Measurements from ENCODE around the gene ITPK1.
"Not testable (repeated sequence)": the region's sequence is repeated elsewhere in the genome, so short reads cannot be mapped to it uniquely, and the experiment has no call there.

ITPK1 gene

GRCh38 chr14:93128725-93129459, 13.2 kb upstream of the ITPK1 start:
- no peak for DNase-seq

GRCh38 chr14:93126111-93126510, 10.4 kb upstream of the ITPK1 start:
- DNase-seq = no peak

GRCh38 chr14:93122826-93123225, 7.1 kb upstream of the ITPK1 start:
- no peak for DNase-seq

- DNase-seq = no peak
These were observed 5.5 kb upstream of the ITPK1 start for GRCh38 chr14:93121030-93121834.

GRCh38 chr14:93120517-93120916, 4.8 kb upstream of the ITPK1 start:
- DNase-seq = no peak

GRCh38 chr14:93116676-93117200, 1.0 kb upstream of the ITPK1 start:
- DNase-seq = no peak

GRCh38 chr14:93115069-93115820, 480 bp downstream of the ITPK1 start:
- peak; percentile 71 to 81 (median 74) for DNase-seq

- no peak for DNase-seq
These were observed 1.0 kb downstream of the ITPK1 start for GRCh38 chr14:93114713-93115068.

GRCh38 chr14:93114068-93114710, 1.5 kb downstream of the ITPK1 start:
- no peak for DNase-seq

GRCh38 chr14:93113678-93114067, 2.1 kb downstream of the ITPK1 start:
- no peak for DNase-seq

GRCh38 chr14:93112891-93113677, 2.6 kb downstream of the ITPK1 start:
- DNase-seq = peak; percentile 53 to 67 (median 60)

GRCh38 chr14:93111541-93111940, 4.2 kb downstream of the ITPK1 start:
- not testable (repeated sequence) for DNase-seq

- no peak for DNase-seq
These were observed 4.8 kb downstream of the ITPK1 start for GRCh38 chr14:93110856-93111419.

GRCh38 chr14:93109572-93110481, 5.9 kb downstream of the ITPK1 start:
- no peak for DNase-seq

- DNase-seq = no peak
These were observed 7.6 kb downstream of the ITPK1 start for GRCh38 chr14:93108105-93108504.

- no peak for DNase-seq
These were observed 8.3 kb downstream of the ITPK1 start for GRCh38 chr14:93107453-93107852.

GRCh38 chr14:93106541-93107156, 9.1 kb downstream of the ITPK1 start:
- DNase-seq = no peak

- DNase-seq = not testable (repeated sequence)
These were observed 9.9 kb downstream of the ITPK1 start for GRCh38 chr14:93105856-93106255.

- DNase-seq = no peak
These were observed 10.4 kb downstream of the ITPK1 start for GRCh38 chr14:93105362-93105761.

GRCh38 chr14:93104961-93105360, 10.8 kb downstream of the ITPK1 start:
- no peak for DNase-seq
